ENCODE measurements around the gene PHLPP2. TPM values are rescaled to one million over a fixed set of nuclear protein-coding genes. Genes with fewer than 3 reads are reported as not detected.

The PHLPP2 gene
- polyA plus RNA-seq, 3 donors: 0.57 to 2.5 (median 1.4) TPM

DNA sequence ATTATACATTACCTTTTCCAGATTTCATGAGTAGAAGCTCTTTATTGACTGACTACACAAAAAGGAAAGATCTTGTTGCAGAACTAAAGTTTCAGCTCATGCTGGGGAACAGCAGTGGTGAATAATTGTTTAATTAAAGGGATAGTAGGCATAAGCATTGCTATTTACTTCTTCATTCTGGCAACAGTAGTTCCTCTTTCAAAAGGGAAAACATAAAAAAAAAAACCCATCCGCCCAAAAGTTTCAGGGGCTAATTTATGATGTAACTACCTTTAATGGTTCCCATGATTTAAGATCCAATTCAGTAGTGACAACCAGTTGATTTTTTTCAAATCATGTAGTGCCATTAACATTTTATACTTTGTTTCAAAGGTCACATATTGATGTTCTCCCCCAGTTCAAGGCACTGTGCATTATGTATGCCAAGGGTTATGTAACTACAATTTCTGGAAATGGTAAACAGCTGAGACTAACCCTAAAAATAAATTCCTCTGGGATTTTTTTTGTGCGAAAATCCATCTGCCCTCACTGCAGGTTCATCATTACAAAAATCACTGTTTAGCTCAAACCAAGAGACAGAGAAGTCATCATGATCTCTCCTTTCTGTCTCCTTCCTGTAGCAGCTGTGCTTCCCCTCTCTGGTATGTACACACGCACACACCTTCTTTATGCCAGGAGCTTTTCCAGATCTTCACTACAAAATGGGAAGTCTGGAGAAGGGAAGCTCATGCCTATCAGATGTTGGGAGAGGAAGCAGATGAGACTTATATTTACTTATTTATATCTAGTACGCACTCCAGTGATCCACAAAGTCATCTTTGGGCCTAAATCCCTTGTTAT lies 2.2 kb upstream of the PHLPP2 start:
- peaks cover 10 to 24% of the 10 kb centered on the region in 2 donors for H3K36me3 ChIP-seq (replicated peaks in 1 of 2; ENCODE audit: control insufficient read depth in 1 of 2, insufficient read depth in 2 of 2, low read length in 2 of 2)
- Mint-ChIP-seq H3K36me3 (peaks cover 27 to 28% of the 10 kb centered on the region in 2 donors), H3K27ac (peak overlapping the region; percentile 22 to 91 (median 79)), H3K4me3 (peak overlapping the region in 1 of 2 donors; percentile 68), H3K9me3 (peaks cover 0 to 2% (median 0%) of the 10 kb centered on the region in 7 donors), H3K4me1 (peaks cover 47% of the 10 kb centered on the region), H3K27me3 (ENCODE audit: low read depth in 3 of 3) (peaks cover 18 to 24% (median 20%) of the 10 kb centered on the region in 3 donors)
- H3K4me3 ChIP-seq (replicated peaks in 1 of 3; ENCODE audit: low read depth in 2 of 3, low read length in 3 of 3): peak overlapping the region in 1 of 3 experiments; percentile 53
- no peaks in the 10 kb centered on the region for H3K9me3 ChIP-seq (replicated peaks in 1 of 2; ENCODE audit: control insufficient read depth in 1 of 2, insufficient read depth in 1 of 2, low read length in 2 of 2)
- no peak overlapping the region for H3K9ac ChIP-seq (ENCODE audit: insufficient read depth, low read length, poor library complexity, severe bottlenecking)
- WGBS (ENCODE audit: insufficient coverage): 33% methylated on average over 1 of the region's 4 CpGs
- H2AFZ ChIP-seq (ENCODE audit: insufficient read depth, low read depth, low read length, poor library complexity, severe bottlenecking): no peak overlapping the region
- peaks cover 44 to 48% of the 10 kb centered on the region in 2 donors for H3K4me1 ChIP-seq (ENCODE audit: control insufficient read depth in 1 of 2, insufficient read depth in 2 of 2, low read length in 2 of 2)
- TF ChIP-seq, protein P1, sequence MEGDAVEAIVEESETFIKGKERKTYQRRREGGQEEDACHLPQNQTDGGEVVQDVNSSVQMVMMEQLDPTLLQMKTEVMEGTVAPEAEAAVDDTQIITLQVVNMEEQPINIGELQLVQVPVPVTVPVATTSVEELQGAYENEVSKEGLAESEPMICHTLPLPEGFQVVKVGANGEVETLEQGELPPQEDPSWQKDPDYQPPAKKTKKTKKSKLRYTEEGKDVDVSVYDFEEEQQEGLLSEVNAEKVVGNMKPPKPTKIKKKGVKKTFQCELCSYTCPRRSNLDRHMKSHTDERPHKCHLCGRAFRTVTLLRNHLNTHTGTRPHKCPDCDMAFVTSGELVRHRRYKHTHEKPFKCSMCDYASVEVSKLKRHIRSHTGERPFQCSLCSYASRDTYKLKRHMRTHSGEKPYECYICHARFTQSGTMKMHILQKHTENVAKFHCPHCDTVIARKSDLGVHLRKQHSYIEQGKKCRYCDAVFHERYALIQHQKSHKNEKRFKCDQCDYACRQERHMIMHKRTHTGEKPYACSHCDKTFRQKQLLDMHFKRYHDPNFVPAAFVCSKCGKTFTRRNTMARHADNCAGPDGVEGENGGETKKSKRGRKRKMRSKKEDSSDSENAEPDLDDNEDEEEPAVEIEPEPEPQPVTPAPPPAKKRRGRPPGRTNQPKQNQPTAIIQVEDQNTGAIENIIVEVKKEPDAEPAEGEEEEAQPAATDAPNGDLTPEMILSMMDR (IDR thresholded peaks at IDR 0.05): no peak
- peaks cover 9 to 19% of the 10 kb centered on the region in 2 donors for H3K27me3 ChIP-seq (ENCODE audit: control insufficient read depth in 2 of 2, insufficient read depth in 2 of 2, low read length in 2 of 2)
- H4K20me1 ChIP-seq (ENCODE audit: insufficient read depth, low read length): no peaks in the 10 kb centered on the region
- no peaks in the 10 kb centered on the region for H3K79me2 ChIP-seq (ENCODE audit: insufficient read depth, low read length)
- peak; percentile 26 to 61 (median 60) for DNase-seq
- H3K4me2 ChIP-seq (replicated peaks; ENCODE audit: extremely low read depth, low read length, poor library complexity, severe bottlenecking): peak overlapping the region; percentile 58
- intact Hi-C loops (cut with micrococcal nuclease): loop anchor here in 1 of 2 donors (5.0 to 10.0 kb wide), 2 partner anchors 78 to 121 kb away; partner anchors contain the start of genes AP1G1 and ATXN1L
- H3K27ac ChIP-seq (ENCODE audit: low read depth in 1 of 2, low read length in 2 of 2): peak overlapping the region; percentile 52 to 75

DNA sequence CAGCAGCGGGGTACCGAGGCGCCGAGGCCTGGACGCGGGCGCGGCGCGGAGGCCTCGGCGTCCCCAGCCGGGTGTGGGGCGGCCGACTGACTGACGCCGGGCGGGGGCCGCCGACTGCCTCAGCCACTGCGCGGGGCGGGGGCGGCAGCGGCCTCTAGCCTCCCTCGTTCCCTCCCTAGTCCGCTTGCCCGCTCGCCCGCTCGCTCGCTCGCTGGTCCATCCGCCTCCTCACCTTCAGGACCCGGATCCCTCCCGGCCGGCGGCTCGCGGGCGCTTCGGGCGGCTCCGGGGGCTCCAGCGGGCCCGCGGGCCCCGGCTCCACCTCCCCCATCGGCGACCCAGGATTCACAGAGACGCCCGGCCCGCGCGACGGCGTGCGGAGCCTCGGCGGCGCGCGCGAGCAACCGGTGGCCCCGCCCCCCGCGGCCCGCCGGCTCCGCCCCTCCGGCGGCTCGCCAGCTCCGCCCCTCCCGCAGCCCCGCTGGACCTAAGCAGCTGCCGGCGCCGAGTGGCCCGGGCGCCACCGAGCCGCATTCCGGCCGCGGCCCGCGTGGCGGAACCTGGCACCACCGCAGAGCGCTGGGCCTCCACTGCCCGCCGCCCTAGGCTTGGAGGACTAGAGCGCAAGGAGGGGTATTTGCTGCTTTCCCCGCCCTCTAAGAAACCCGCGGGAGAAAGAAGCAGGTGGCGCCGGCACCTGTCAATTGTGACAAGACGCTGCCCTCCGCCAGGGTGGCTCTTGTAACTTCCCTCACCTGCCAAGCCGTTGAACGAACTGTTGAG lies 773 bp downstream of the PHLPP2 start:
- Histone ChIP-seq H3K9ac (ENCODE audit: insufficient read depth, low read length, poor library complexity, severe bottlenecking) (peak overlapping the region; percentile 57), H4K20me1 (ENCODE audit: insufficient read depth, low read length) (no peaks in the 10 kb centered on the region), H3K79me2 (ENCODE audit: insufficient read depth, low read length) (no peaks in the 10 kb centered on the region), H3K4me3 (replicated peaks in 1 of 3; ENCODE audit: low read depth in 2 of 3, low read length in 3 of 3) (peak overlapping the region; percentile 43 to 81 (median 50)), H3K27me3 (ENCODE audit: control insufficient read depth in 2 of 2, insufficient read depth in 2 of 2, low read length in 2 of 2) (peaks cover 9 to 19% of the 10 kb centered on the region in 2 donors), H3K27ac (ENCODE audit: low read depth in 1 of 2, low read length in 2 of 2) (no peak overlapping the region), H3K4me1 (ENCODE audit: control insufficient read depth in 1 of 2, insufficient read depth in 2 of 2, low read length in 2 of 2) (peaks cover 44 to 48% of the 10 kb centered on the region in 2 donors), H3K36me3 (replicated peaks in 1 of 2; ENCODE audit: control insufficient read depth in 1 of 2, insufficient read depth in 2 of 2, low read length in 2 of 2) (no peaks in the 10 kb centered on the region), H3K4me2 (replicated peaks; ENCODE audit: extremely low read depth, low read length, poor library complexity, severe bottlenecking) (peak overlapping the region; percentile 96), H3K9me3 (replicated peaks in 1 of 2; ENCODE audit: control insufficient read depth in 1 of 2, insufficient read depth in 1 of 2, low read length in 2 of 2) (no peaks in the 10 kb centered on the region), H2AFZ (ENCODE audit: insufficient read depth, low read depth, low read length, poor library complexity, severe bottlenecking) (peak overlapping the region; percentile 91)
- TF ChIP-seq, protein P1 (IDR thresholded peaks at IDR 0.05): no peak
- H3K4me1 Mint-ChIP-seq: peaks cover 43% of the 10 kb centered on the region
- peak; percentile 37 to 73 (median 71) for DNase-seq
- H3K27ac Mint-ChIP-seq: peak overlapping the region in 1 of 7 donors; percentile 65
- peaks cover 0 to 3% of the 10 kb centered on the region in 2 donors for H3K36me3 Mint-ChIP-seq
- under 1% methylated on average over 101 of the region's 104 CpGs for WGBS (ENCODE audit: insufficient coverage)
- H3K27me3 Mint-ChIP-seq (ENCODE audit: low read depth in 3 of 3): peaks cover 18 to 28% (median 20%) of the 10 kb centered on the region in 3 donors
- H3K9me3 Mint-ChIP-seq: peaks cover 0 to 2% (median 0%) of the 10 kb centered on the region in 7 donors
- intact Hi-C loops (cut with micrococcal nuclease): loop anchor here in 1 of 2 donors (10.0 kb wide), 1 partner anchor 81 kb away; the partner anchor contains the start of gene AP1G1
- peak overlapping the region; percentile 88 to 92 for H3K4me3 Mint-ChIP-seq
